ENCODE measurements around the gene FEN1. TPM values are rescaled to one million over a fixed set of nuclear protein-coding genes. Genes with fewer than 3 reads are reported as not detected.
A peak's percentile ranks its signal among the peaks of the same experiment; 100 is the strongest.

FEN1 gene
- total RNA-seq, 4 donors from 2014 or later, result 11.4 to 38.1 (median 23.5) TPM

- intact Hi-C loops (cut with DNase I), result no loop called here
- Histone ChIP-seq H3K4me1 (peaks cover 17 to 62% (median 25%) of the 10 kb centered on the region in 3 donors), H3K27me3 (peaks cover 0 to 39% (median 3%) of the 10 kb centered on the region in 4 donors), H3K9me3 (no peaks in the 10 kb centered on the region), H3K27ac (peak overlapping the region in 3 of 4 donors; percentile 39 to 85 (median 58)), H3K4me3 (no peak overlapping the region), H3K36me3 (no peaks in the 10 kb centered on the region)
- WGBS, 2 donors, result 83 to 89% methylated on average over 3 to 4 of the region's 4 CpGs
- DNase-seq, result no peak
- TF ChIP-seq POLR2A (IDR thresholded peaks at IDR 0.05), result no peak
- TF ChIP-seq, protein P1, sequence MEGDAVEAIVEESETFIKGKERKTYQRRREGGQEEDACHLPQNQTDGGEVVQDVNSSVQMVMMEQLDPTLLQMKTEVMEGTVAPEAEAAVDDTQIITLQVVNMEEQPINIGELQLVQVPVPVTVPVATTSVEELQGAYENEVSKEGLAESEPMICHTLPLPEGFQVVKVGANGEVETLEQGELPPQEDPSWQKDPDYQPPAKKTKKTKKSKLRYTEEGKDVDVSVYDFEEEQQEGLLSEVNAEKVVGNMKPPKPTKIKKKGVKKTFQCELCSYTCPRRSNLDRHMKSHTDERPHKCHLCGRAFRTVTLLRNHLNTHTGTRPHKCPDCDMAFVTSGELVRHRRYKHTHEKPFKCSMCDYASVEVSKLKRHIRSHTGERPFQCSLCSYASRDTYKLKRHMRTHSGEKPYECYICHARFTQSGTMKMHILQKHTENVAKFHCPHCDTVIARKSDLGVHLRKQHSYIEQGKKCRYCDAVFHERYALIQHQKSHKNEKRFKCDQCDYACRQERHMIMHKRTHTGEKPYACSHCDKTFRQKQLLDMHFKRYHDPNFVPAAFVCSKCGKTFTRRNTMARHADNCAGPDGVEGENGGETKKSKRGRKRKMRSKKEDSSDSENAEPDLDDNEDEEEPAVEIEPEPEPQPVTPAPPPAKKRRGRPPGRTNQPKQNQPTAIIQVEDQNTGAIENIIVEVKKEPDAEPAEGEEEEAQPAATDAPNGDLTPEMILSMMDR (IDR thresholded peaks at IDR 0.05), result no peak
Measured at GRCh38 chr11:61829806-61830205, 37.1 kb downstream of the FEN1 start.

- no peak for TF ChIP-seq POLR2A (IDR thresholded peaks at IDR 0.05)
- TF ChIP-seq, protein P1 (IDR thresholded peaks at IDR 0.05), result no peak
- H3K36me3 ChIP-seq, result no peaks in the 10 kb centered on the region
- H3K27ac ChIP-seq, result peak overlapping the region in 3 of 4 donors; percentile 29 to 85 (median 74)
- 54 to 58% methylated on average over 8 of the region's 8 CpGs for WGBS, 2 donors
- no peak for DNase-seq
- H3K27me3 ChIP-seq, result peaks cover 0 to 39% (median 3%) of the 10 kb centered on the region in 4 donors
- peaks cover 17 to 69% (median 27%) of the 10 kb centered on the region in 3 donors for H3K4me1 ChIP-seq
- intact Hi-C loops (cut with DNase I), result no loop called here
- H3K9me3 ChIP-seq, result no peaks in the 10 kb centered on the region
- no peak overlapping the region for H3K4me3 ChIP-seq
Measured at GRCh38 chr11:61830237-61831105, 37.8 kb downstream of the FEN1 start.

DNA sequence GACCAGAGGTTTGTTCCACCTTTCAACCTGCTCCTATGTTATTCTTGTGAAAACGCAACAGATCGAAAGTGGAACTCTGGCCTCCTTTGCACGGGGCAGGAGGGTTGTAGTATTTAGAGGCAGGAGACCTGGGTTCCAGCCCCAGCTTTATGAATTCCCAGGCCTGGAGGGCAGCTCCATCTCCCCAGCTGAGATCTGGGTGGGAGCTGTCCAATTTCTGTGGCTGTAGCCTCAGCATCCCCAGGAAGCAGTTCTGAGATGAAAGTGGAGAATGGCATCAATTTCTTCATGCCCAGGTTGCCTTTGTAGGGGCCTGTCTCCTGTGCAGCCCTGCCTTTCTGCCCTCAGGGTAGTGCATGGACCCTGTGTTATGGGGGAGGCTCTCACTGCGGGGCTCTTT is 39.5 kb downstream of the FEN1 start:
- Histone ChIP-seq H3K27me3 (peaks cover 0 to 31% (median 3%) of the 10 kb centered on the region in 4 donors), H3K4me3 (no peak overlapping the region), H3K4me1 (peaks cover 17 to 63% (median 25%) of the 10 kb centered on the region in 3 donors), H3K36me3 (no peaks in the 10 kb centered on the region), H3K9me3 (no peaks in the 10 kb centered on the region), H3K27ac (no peak overlapping the region)
- DNase-seq, result no peak
- intact Hi-C loops (cut with DNase I), result no loop called here
- WGBS, 2 donors, result 60% methylated on average over 3 of the region's 4 CpGs; no CpG with 5 or more reads in 1 of the 2 donors
- no peak for TF ChIP-seq POLR2A (IDR thresholded peaks at IDR 0.05)
- TF ChIP-seq, protein P1 (IDR thresholded peaks at IDR 0.05), result no peak

DNA sequence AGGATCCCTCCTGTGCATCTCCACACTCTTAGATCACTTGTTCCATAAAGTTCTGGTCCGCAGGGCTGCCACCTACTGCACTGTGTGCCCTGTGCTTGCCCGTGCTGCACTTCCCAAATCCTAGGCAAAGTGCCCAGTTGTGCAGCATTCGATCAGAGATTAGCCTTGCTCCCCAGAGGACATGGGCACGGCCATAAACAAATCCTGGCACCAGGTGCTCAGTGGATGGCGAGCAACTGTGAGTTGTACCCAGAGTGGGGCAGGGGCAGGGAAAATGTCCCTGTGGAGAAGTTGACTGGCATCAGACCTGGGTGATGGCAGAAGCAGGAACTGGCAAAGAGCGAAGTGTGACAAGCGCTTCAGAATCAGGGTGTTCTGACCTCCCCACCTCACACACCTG is 40.0 kb downstream of the FEN1 start:
- TF ChIP-seq, protein P1 (IDR thresholded peaks at IDR 0.05), result no peak
- TF ChIP-seq POLR2A (IDR thresholded peaks at IDR 0.05), result no peak
- Histone ChIP-seq H3K36me3 (no peaks in the 10 kb centered on the region), H3K4me1 (peaks cover 17 to 57% (median 20%) of the 10 kb centered on the region in 3 donors), H3K9me3 (no peaks in the 10 kb centered on the region), H3K27me3 (peaks cover 0 to 26% (median 3%) of the 10 kb centered on the region in 4 donors), H3K4me3 (no peak overlapping the region), H3K27ac (no peak overlapping the region)
- DNase-seq, result no peak
- 67% methylated on average over 3 to 5 of the region's 7 CpGs for WGBS, 2 donors
- intact Hi-C loops (cut with DNase I), result no loop called here

DNA sequence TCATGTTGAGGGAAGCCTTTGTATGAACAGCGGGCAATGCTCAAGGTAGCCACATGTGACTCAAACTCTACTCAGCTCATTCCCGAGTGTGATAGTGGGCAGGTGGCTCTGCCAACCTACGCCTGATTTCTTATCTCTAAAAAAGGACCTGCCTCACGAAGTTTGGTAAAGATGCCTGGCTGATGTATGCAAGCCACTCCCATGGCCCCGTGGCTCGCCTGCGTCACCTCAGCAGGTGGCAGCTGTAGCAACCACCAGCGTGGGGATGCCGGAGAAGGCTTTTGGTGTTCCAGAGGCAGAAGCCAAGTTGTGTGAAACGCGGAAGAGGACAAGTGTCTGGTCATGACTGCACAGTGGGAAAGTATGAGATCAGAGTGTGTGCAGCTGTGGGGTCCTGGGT is 40.8 kb downstream of the FEN1 start:
- Histone ChIP-seq H3K36me3 (peaks cover 0 to 1% (median 0%) of the 10 kb centered on the region in 3 donors), H3K4me1 (peaks cover 11 to 50% (median 14%) of the 10 kb centered on the region in 3 donors), H3K27ac (no peak overlapping the region), H3K4me3 (no peak overlapping the region), H3K27me3 (peaks cover 0 to 19% (median 3%) of the 10 kb centered on the region in 4 donors), H3K9me3 (no peaks in the 10 kb centered on the region)
- DNase-seq, result no peak
- intact Hi-C loops (cut with DNase I), result no loop called here
- whole genome bisulfite sequencing, 2 donors, result 75 to 78% methylated on average over 9 to 11 of the region's 11 CpGs
- no peak for TF ChIP-seq POLR2A (IDR thresholded peaks at IDR 0.05)
- TF ChIP-seq, protein P1 (IDR thresholded peaks at IDR 0.05), result no peak
